Testis (tissue), 2 donors: ENCODE data around the gene GTF3A.

Experiments used
- POLR2A ChIP-seq: fragments of 450-650 bp; IDR thresholded peaks from one replicate; pipeline ENCODE4 v1.6.1; 2017; ENCODE audit warnings: antibody characterized with exemption, mild to moderate bottlenecking, moderate library complexity
- TF ChIP-seq, protein P1 (sequence below), 3 experiments: fragments of 450-650 bp in 2 of 3; fragments of 200-600 bp in 1 of 3; sonication (generic) in 1 of 3; IDR thresholded peaks; one replicate each; pipeline ENCODE4 v1.5.1; 2016 to 2019; ENCODE audit warnings: antibody characterized with exemption in 3 of 3, mild to moderate bottlenecking in 2 of 3, moderate library complexity in 1 of 3

DNA sequence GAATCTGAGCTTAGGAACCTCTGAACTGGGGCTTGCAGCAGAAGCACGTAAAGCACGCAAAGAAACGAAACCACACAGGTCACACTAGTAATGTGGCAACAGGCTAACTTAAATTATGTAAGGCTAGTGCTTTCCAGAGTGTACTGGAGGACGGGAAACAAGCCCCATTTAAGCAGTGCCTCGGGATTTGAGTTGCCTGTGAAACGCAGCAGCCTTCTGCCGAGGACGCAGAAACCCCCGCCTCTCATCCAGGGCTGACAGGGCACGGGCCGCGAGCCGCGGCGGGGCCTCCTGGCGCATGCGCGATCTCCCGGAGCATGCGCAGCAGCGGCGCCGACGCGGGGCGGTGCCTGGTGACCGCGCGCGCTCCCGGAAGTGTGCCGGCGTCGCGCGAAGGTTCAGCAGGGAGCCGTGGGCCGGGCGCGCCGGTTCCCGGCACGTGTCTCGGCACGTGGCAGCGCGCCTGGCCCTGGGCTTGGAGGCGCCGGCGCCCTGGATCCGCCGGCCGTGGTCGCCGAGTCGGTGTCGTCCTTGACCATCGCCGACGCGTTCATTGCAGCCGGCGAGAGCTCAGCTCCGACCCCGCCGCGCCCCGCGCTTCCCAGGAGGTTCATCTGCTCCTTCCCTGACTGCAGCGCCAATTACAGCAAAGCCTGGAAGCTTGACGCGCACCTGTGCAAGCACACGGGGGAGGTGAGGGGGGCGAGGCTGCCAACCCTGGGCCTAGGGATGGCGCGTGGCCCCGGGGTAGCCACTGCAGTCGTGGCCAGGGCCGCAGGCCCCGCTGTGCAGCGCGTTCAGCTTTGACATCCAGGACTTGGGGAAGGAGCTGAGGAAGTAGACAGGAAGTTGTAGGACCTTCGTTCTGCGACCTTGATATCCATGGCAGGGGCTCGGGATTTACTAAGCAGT is at the start of gene GTF3A:
- TF ChIP-seq POLR2A: peak; percentile 63
- TF ChIP-seq, protein P1, sequence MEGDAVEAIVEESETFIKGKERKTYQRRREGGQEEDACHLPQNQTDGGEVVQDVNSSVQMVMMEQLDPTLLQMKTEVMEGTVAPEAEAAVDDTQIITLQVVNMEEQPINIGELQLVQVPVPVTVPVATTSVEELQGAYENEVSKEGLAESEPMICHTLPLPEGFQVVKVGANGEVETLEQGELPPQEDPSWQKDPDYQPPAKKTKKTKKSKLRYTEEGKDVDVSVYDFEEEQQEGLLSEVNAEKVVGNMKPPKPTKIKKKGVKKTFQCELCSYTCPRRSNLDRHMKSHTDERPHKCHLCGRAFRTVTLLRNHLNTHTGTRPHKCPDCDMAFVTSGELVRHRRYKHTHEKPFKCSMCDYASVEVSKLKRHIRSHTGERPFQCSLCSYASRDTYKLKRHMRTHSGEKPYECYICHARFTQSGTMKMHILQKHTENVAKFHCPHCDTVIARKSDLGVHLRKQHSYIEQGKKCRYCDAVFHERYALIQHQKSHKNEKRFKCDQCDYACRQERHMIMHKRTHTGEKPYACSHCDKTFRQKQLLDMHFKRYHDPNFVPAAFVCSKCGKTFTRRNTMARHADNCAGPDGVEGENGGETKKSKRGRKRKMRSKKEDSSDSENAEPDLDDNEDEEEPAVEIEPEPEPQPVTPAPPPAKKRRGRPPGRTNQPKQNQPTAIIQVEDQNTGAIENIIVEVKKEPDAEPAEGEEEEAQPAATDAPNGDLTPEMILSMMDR (IDR thresholded peaks at IDR 0.05): peak in 1 of 3 experiments; percentile 20
